ENCODE measurements around the gene NKTR. TPM values are rescaled to one million over a fixed set of nuclear protein-coding genes. Genes with fewer than 3 reads are reported as not detected.

The NKTR gene
- total RNA-seq, 1 experiment from 2014 or later, result 53.1 TPM

DNA sequence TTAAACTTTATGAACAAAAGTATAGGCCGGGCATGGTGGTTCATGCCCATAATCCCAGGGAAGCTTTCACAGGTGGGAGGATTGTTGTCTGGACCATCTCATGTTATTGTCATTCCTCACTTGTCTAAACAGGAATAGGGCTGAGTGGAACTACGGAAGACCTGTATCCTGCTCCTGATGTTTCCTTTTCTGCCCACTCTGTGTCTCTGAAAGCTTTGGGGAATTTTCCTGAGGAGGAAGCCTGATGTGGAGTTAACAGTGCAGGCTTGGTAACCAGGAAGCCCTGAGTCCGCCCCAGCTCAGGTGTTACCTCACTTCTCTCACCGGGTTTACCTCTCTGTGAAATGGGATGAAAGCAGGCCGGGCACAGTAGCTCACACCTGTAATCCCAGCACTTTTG, 11.9 kb upstream of the NKTR start:
- H3K36me3 ChIP-seq (ENCODE audit: insufficient read depth, low read length, poor library complexity, severe bottlenecking), result no peaks in the 10 kb centered on the region
- no peaks in the 10 kb centered on the region for H3K27me3 ChIP-seq (replicated peaks; ENCODE audit: insufficient read depth, low read depth, low read length, poor library complexity)
- ChIA-PET CTCF (no interaction called here), POLR2A (ENCODE audit: low non-redundant PET) (no interaction called here)
- BruUV-seq (replicated peaks), result no TSS peak
- TF ChIP-seq, protein P1, sequence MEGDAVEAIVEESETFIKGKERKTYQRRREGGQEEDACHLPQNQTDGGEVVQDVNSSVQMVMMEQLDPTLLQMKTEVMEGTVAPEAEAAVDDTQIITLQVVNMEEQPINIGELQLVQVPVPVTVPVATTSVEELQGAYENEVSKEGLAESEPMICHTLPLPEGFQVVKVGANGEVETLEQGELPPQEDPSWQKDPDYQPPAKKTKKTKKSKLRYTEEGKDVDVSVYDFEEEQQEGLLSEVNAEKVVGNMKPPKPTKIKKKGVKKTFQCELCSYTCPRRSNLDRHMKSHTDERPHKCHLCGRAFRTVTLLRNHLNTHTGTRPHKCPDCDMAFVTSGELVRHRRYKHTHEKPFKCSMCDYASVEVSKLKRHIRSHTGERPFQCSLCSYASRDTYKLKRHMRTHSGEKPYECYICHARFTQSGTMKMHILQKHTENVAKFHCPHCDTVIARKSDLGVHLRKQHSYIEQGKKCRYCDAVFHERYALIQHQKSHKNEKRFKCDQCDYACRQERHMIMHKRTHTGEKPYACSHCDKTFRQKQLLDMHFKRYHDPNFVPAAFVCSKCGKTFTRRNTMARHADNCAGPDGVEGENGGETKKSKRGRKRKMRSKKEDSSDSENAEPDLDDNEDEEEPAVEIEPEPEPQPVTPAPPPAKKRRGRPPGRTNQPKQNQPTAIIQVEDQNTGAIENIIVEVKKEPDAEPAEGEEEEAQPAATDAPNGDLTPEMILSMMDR (conservative IDR thresholded peaks at IDR 0.05; ENCODE audit: low read depth, low read length), result no peak
- DNase-seq (ENCODE audit: low spot score), result no peak
- H3K4me3 ChIP-seq (ENCODE audit: low read depth, low read length, poor library complexity, severe bottlenecking), result no peak overlapping the region
- H3K27ac ChIP-seq (ENCODE audit: low read depth, low read length, poor library complexity, severe bottlenecking), result no peak overlapping the region
- intact Hi-C loops (cut with micrococcal nuclease; ENCODE audit: unreplicated experiment), result no loop called here
- H3K4me1 ChIP-seq (ENCODE audit: insufficient read depth, low read length, poor library complexity, severe bottlenecking), result no peaks in the 10 kb centered on the region
- no peaks in the 10 kb centered on the region for H3K9me3 ChIP-seq (ENCODE audit: low read depth, low read length, poor library complexity, severe bottlenecking)

DNA sequence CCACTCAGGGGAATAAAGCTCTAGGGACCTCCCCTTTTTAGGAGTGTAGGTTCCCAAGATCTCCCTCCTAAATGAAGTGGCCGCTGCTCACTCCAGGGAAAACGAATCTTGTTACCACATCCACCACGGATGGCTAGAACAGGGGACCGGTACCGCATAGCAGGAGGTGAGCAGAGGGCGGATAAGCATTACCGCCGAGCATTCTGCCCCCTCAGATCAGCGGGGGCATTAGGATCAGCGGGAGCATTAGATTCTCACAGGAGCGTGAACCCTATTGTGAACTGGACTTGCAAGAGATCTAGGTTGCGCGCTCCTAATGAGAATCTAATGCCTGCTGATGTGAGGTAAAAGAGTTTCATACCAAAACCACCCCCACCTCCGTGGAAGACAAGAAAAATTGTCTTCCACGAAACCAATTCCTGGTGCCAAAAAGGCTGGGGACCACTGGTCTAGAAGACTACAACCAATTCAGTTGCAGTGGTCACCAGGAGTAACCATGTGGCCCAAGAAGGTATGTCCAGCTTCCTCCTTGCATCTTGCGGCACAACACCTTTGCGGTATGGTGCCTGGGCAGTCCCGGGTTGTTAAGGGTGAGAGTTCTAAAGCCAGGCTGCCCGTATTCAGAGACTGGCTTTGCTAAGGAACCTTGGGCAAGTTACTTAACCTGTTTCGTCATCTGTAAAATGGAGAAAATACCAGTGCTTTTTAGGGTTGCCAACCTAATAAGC, 10.9 kb upstream of the NKTR start:
- H3K4me3 ChIP-seq (ENCODE audit: low read depth, low read length, poor library complexity, severe bottlenecking), result peak overlapping the region; percentile 52
- no peaks in the 10 kb centered on the region for H3K4me1 ChIP-seq (ENCODE audit: insufficient read depth, low read length, poor library complexity, severe bottlenecking)
- TF ChIP-seq, protein P1 (conservative IDR thresholded peaks at IDR 0.05; ENCODE audit: low read depth, low read length), result no peak
- TF ChIP-seq EZH2 (IDR thresholded peaks at IDR 0.05; ENCODE audit: borderline replicate concordance, low read depth, low read length, poor library complexity, severe bottlenecking), result no peak
- no peak overlapping the region for H3K27ac ChIP-seq (ENCODE audit: low read depth, low read length, poor library complexity, severe bottlenecking)
- no peaks in the 10 kb centered on the region for H3K27me3 ChIP-seq (replicated peaks; ENCODE audit: insufficient read depth, low read depth, low read length, poor library complexity)
- DNase-seq (ENCODE audit: low spot score), result no peak
- peaks cover 4% of the 10 kb centered on the region for H3K36me3 ChIP-seq (ENCODE audit: insufficient read depth, low read length, poor library complexity, severe bottlenecking)
- POLR2A ChIA-PET (ENCODE audit: low non-redundant PET), result no interaction called here
- no TSS peak for BruUV-seq (replicated peaks)
- intact Hi-C loops (cut with micrococcal nuclease; ENCODE audit: unreplicated experiment), result no loop called here
- H3K9me3 ChIP-seq (ENCODE audit: low read depth, low read length, poor library complexity, severe bottlenecking), result no peaks in the 10 kb centered on the region
- CTCF ChIA-PET, result no interaction called here

DNA sequence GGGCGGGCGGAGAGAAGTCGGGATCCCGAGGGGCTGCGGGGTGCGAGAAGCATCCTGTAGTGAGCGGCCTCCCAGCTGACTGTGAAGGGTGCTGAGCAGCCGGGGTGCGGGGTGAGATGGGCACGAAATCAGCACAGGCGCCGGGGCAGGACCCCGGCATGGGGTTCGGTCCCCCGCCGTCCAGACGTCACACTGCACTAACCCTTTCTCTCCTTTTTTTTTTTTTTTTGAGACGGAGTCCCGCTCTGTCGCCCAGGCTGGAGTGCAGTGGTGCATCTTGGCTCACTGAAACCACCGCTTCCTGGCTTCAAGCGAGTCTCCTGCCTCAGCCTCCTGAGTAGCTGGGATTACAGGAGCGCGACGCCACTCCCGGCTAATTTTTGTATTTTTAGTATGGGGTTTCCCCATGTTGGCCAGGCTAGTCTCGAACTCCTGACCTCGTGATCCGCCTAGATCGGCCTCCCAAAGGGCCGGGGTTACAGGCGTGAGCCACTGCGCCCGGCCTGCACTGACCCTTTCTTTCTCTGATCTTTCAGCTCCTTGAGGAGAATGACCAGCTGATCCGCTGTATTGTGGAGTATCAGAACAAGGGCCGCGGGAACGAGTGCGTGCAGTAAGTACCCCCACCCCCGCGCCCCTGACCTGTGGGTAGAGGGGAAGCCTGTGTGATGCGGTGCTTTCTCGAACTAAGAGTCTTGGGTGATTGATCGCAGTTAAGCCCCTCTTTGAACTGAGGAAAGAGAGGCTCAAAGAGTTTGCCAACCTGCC, 9.3 kb upstream of the NKTR start:
- H3K27ac ChIP-seq (ENCODE audit: low read depth, low read length, poor library complexity, severe bottlenecking), result no peak overlapping the region
- H3K36me3 ChIP-seq (ENCODE audit: insufficient read depth, low read length, poor library complexity, severe bottlenecking), result peaks cover 4% of the 10 kb centered on the region
- H3K27me3 ChIP-seq (replicated peaks; ENCODE audit: insufficient read depth, low read depth, low read length, poor library complexity), result no peaks in the 10 kb centered on the region
- H3K9me3 ChIP-seq (ENCODE audit: low read depth, low read length, poor library complexity, severe bottlenecking), result no peaks in the 10 kb centered on the region
- ChIA-PET POLR2A (ENCODE audit: low non-redundant PET) (no interaction called here), CTCF (no interaction called here)
- intact Hi-C loops (cut with micrococcal nuclease; ENCODE audit: unreplicated experiment), result no loop called here
- TSS peak; percentile 46 for BruUV-seq (replicated peaks)
- no peaks in the 10 kb centered on the region for H3K4me1 ChIP-seq (ENCODE audit: insufficient read depth, low read length, poor library complexity, severe bottlenecking)
- TF ChIP-seq, protein P1 (conservative IDR thresholded peaks at IDR 0.05; ENCODE audit: low read depth, low read length), result no peak
- no peak for TF ChIP-seq EZH2 (IDR thresholded peaks at IDR 0.05; ENCODE audit: borderline replicate concordance, low read depth, low read length, poor library complexity, severe bottlenecking)
- H3K4me3 ChIP-seq (ENCODE audit: low read depth, low read length, poor library complexity, severe bottlenecking), result peak overlapping the region; percentile 52
- DNase-seq (ENCODE audit: low spot score), result no peak

All from A673 (cell line).